ENCODE data around the gene RDH13. TPM values are rescaled to one million over a fixed set of nuclear protein-coding genes. Genes with fewer than 3 reads are reported as not detected.
"Not testable (repeated sequence)": the region's sequence is repeated elsewhere in the genome, so short reads cannot be mapped to it uniquely, and the experiment has no call there.

Gene RDH13
- total and polyA plus RNA-seq, 2 donors (not counting 1 experiment from before 2014, with no cell fraction given), result 2.7 to 6.9 TPM

GRCh38 chr19:55036058-55036457 lies 26.9 kb downstream of the RDH13 start:
- H3K4me2 ChIP-seq (ENCODE audit: extremely low read depth, insufficient read depth, low read length), result no peak overlapping the region
- H4K20me1 ChIP-seq (ENCODE audit: control insufficient read depth, extremely low read depth, insufficient read depth, low read length), result no peaks in the 10 kb centered on the region
- no peak overlapping the region for H3K9ac ChIP-seq (ENCODE audit: insufficient read depth, low read length)
- H3K4me3 ChIP-seq (replicated peaks in 1 of 4; ENCODE audit: control extremely low read depth in 1 of 4, insufficient read depth in 1 of 4, low read depth in 3 of 4, low read length in 4 of 4), result no peak overlapping the region
- DNase-seq (ENCODE audit: low read depth in 2 of 2), result no peak
- H3K4me1 ChIP-seq (ENCODE audit: control insufficient read depth, extremely low read depth, insufficient read depth, low read length), result no peaks in the 10 kb centered on the region
- no peak overlapping the region for H2AFZ ChIP-seq (ENCODE audit: low read length)
- H3K27me3 ChIP-seq (ENCODE audit: control insufficient read depth, insufficient read depth, low read length), result no peaks in the 10 kb centered on the region
- H3K79me2 ChIP-seq (ENCODE audit: control insufficient read depth, insufficient read depth, low read length), result no peaks in the 10 kb centered on the region
- H3K27ac ChIP-seq (ENCODE audit: insufficient read depth, low read length), result no peak overlapping the region
- TF ChIP-seq EZH2 (IDR thresholded peaks at IDR 0.05; ENCODE audit: low read length, missing control alignments) (no peak), CTCF (conservative IDR thresholded peaks at IDR 0.05 in 1 of 2, IDR thresholded peaks at IDR 0.05 in 1 of 2; ENCODE audit: low read depth in 1 of 2, low read length in 2 of 2) (no peak)
- no peaks in the 10 kb centered on the region for H3K36me3 ChIP-seq (ENCODE audit: control insufficient read depth, insufficient read depth, low read length)
- no peaks in the 10 kb centered on the region for H3K9me3 ChIP-seq (ENCODE audit: control insufficient read depth, insufficient read depth, low read depth, low read length)

- H3K4me1 ChIP-seq (ENCODE audit: control insufficient read depth, extremely low read depth, insufficient read depth, low read length), result no peaks in the 10 kb centered on the region
- no peaks in the 10 kb centered on the region for H3K9me3 ChIP-seq (ENCODE audit: control insufficient read depth, insufficient read depth, low read depth, low read length)
- H3K27ac ChIP-seq (ENCODE audit: insufficient read depth, low read length), result no peak overlapping the region
- DNase-seq (ENCODE audit: low read depth in 2 of 2), result no peak
- H4K20me1 ChIP-seq (ENCODE audit: control insufficient read depth, extremely low read depth, insufficient read depth, low read length), result no peaks in the 10 kb centered on the region
- H3K27me3 ChIP-seq (ENCODE audit: control insufficient read depth, insufficient read depth, low read length), result no peaks in the 10 kb centered on the region
- TF ChIP-seq CTCF (conservative IDR thresholded peaks at IDR 0.05 in 1 of 2, IDR thresholded peaks at IDR 0.05 in 1 of 2; ENCODE audit: low read depth in 1 of 2, low read length in 2 of 2), result no peak
- no peak for TF ChIP-seq EZH2 (IDR thresholded peaks at IDR 0.05; ENCODE audit: low read length, missing control alignments)
- no peak overlapping the region for H3K4me2 ChIP-seq (ENCODE audit: extremely low read depth, insufficient read depth, low read length)
- no peak overlapping the region for H2AFZ ChIP-seq (ENCODE audit: low read length)
- no peaks in the 10 kb centered on the region for H3K36me3 ChIP-seq (ENCODE audit: control insufficient read depth, insufficient read depth, low read length)
- no peak overlapping the region for H3K9ac ChIP-seq (ENCODE audit: insufficient read depth, low read length)
- no peaks in the 10 kb centered on the region for H3K79me2 ChIP-seq (ENCODE audit: control insufficient read depth, insufficient read depth, low read length)
- no peak overlapping the region for H3K4me3 ChIP-seq (replicated peaks in 1 of 4; ENCODE audit: control extremely low read depth in 1 of 4, insufficient read depth in 1 of 4, low read depth in 3 of 4, low read length in 4 of 4)
Observed at GRCh38 chr19:55034751-55035150, 28.2 kb downstream of the RDH13 start.

- not testable (repeated sequence) for DNase-seq (ENCODE audit: low read depth in 2 of 2); H3K27ac ChIP-seq (ENCODE audit: insufficient read depth, low read length); H3K79me2 ChIP-seq (ENCODE audit: control insufficient read depth, insufficient read depth, low read length); H3K4me2 ChIP-seq (ENCODE audit: extremely low read depth, insufficient read depth, low read length); H3K4me3 ChIP-seq (replicated peaks in 1 of 4; ENCODE audit: control extremely low read depth in 1 of 4, insufficient read depth in 1 of 4, low read depth in 3 of 4, low read length in 4 of 4); H2AFZ ChIP-seq (ENCODE audit: low read length); H4K20me1 ChIP-seq (ENCODE audit: control insufficient read depth, extremely low read depth, insufficient read depth, low read length); H3K9ac ChIP-seq (ENCODE audit: insufficient read depth, low read length); H3K4me1 ChIP-seq (ENCODE audit: control insufficient read depth, extremely low read depth, insufficient read depth, low read length); H3K36me3 ChIP-seq (ENCODE audit: control insufficient read depth, insufficient read depth, low read length); H3K27me3 ChIP-seq (ENCODE audit: control insufficient read depth, insufficient read depth, low read length); H3K9me3 ChIP-seq (ENCODE audit: control insufficient read depth, insufficient read depth, low read depth, low read length)
Observed at GRCh38 chr19:55032976-55033643, 29.8 kb downstream of the RDH13 start.

Data from fibroblast of lung (primary cell).